H1 (cell line): ENCODE data around the gene KRTAP19-2. TPM values are rescaled to one million over a fixed set of nuclear protein-coding genes. Genes with fewer than 3 reads are reported as not detected.

ENCODE experiments used
- CTCF ChIA-PET: fragments of 300-600 bp; sonication (Branson Sonifier 250); formaldehyde crosslinking; loops from one replicate; lab custom pipeline; 2021; ENCODE audit not compliant: partially characterized antibody; lab: Charles Lee
- POLR2A ChIA-PET: fragments of 300-600 bp; sonication (Branson Sonifier 250); formaldehyde crosslinking; loops from one replicate; lab custom pipeline; 2021; ENCODE audit warnings: inconsistent platforms; ENCODE audit not compliant: partially characterized antibody; lab: Charles Lee
- DNase-seq, 2 experiments: peaks; one replicate each; pipeline versions ENCODE4 v3.0.0 to v3.0.0-alpha.2; 2010 to 2022; ENCODE audit warnings: low spot score in 2 of 2, low read depth in 1 of 2, mixed read lengths in 1 of 2
- FAIRE-seq: peaks from 2 replicates; lab custom pipeline; 2011; peaks lifted over from hg19 to GRCh38; lab: Jason Lieb, UNC
- H2AFZ ChIP-seq: 2 replicates; pipeline ENCODE4 v1.8.1; 2012; ENCODE audit warnings: low read length, inconsistent platforms
- H2AK5ac ChIP-seq: 2 replicates; pipeline ENCODE4 v1.6.1; 2013; ENCODE audit warnings: low read depth, low read length
- H2BK120ac ChIP-seq: replicated peaks from 2 replicates; pipeline ENCODE3; 2013; ENCODE audit warnings: low read depth, low read length, inconsistent platforms
- H2BK12ac ChIP-seq: 2 replicates; pipeline ENCODE4 v1.6.1; 2013; ENCODE audit warnings: low read depth, low read length
- H2BK15ac ChIP-seq: 2 replicates; pipeline ENCODE4 v1.6.1; 2013; ENCODE audit warnings: low read length
- H2BK20ac ChIP-seq: 2 replicates; pipeline ENCODE4 v1.6.1; 2013; ENCODE audit warnings: low read length
- H2BK5ac ChIP-seq: 2 replicates; pipeline ENCODE4 v1.6.1; 2013; ENCODE audit warnings: low read depth, low read length
- H3K14ac ChIP-seq: 2 replicates; pipeline ENCODE4 v1.6.1; 2013; ENCODE audit warnings: inconsistent platforms; ENCODE audit not compliant: insufficient read length
- H3K18ac ChIP-seq: 2 replicates; pipeline ENCODE4 v1.6.1; 2013; ENCODE audit warnings: low read length; ENCODE audit errors: extremely low read depth
- H3K23ac ChIP-seq: 2 replicates; pipeline ENCODE4 v1.6.1; 2013; ENCODE audit warnings: inconsistent platforms; ENCODE audit not compliant: insufficient read length
- H3K23me2 ChIP-seq: 2 replicates; pipeline ENCODE4 v1.6.1; 2013; ENCODE audit warnings: low read depth, low read length
- H3K27ac ChIP-seq: 2 replicates; pipeline ENCODE4 v1.6.1; 2011; ENCODE audit warnings: low read depth, low read length, inconsistent platforms
- H3K27me3 ChIP-seq, 4 experiments: replicated peaks in 1 of 4; 1 replicate in 1 of 4; 2 replicates in 3 of 4; pipeline versions ENCODE4 v1.6.1 to v1.8.1; 2011 to 2013; ENCODE audit warnings: low read length in 3 of 4, mild to moderate bottlenecking in 3 of 4, inconsistent platforms in 2 of 4, mixed read lengths in 2 of 4, moderate library complexity in 1 of 4; ENCODE audit not compliant: control insufficient read depth in 3 of 4, insufficient read depth in 3 of 4; ENCODE audit errors: extremely low read depth in 1 of 4
- H3K36me3 ChIP-seq, 4 experiments: 2 replicates each; pipeline versions ENCODE4 v1.6.1 to v1.8.1; 2011 to 2013; ENCODE audit warnings: mild to moderate bottlenecking in 4 of 4, low read length in 3 of 4, moderate library complexity in 2 of 4, control low read depth in 1 of 4, inconsistent platforms in 1 of 4; ENCODE audit not compliant: insufficient read depth in 4 of 4, control insufficient read depth in 2 of 4
- H3K4ac ChIP-seq: replicated peaks from 2 replicates; pipeline ENCODE3; 2013; ENCODE audit warnings: low read length, low read depth, mixed read lengths, inconsistent platforms; ENCODE audit not compliant: insufficient read length
- H3K4me1 ChIP-seq, 4 experiments: replicated peaks in 1 of 4; 1 replicate in 1 of 4; 2 replicates in 3 of 4; pipeline versions ENCODE4 v1.6.1 to v1.8.1; 2011 to 2013; ENCODE audit warnings: low read length in 3 of 4, inconsistent platforms in 2 of 4, mixed read lengths in 1 of 4; ENCODE audit not compliant: insufficient read depth in 4 of 4, control insufficient read depth in 3 of 4
- H3K4me2 ChIP-seq, 2 experiments: 2 replicates each; pipeline versions ENCODE4 v1.6.1 to v1.8.1; 2011 to 2013; ENCODE audit warnings: low read depth in 2 of 2, low read length in 2 of 2, control low read depth in 1 of 2, inconsistent platforms in 1 of 2, mild to moderate bottlenecking in 1 of 2; ENCODE audit not compliant: insufficient read depth in 1 of 2
- H3K4me3 ChIP-seq, 4 experiments: fragments of 200-600, 300-600 bp in 1 of 4; sonication (generic), shearing (Covaris generic), sonication (Bioruptor Twin) in 1 of 4; 2 replicates each; pipeline versions ENCODE4 v1.5.1 to v1.8.1; 2011 to 2016; ENCODE audit warnings: low read length in 4 of 4, low read depth in 3 of 4, control low read depth in 2 of 4, inconsistent platforms in 2 of 4, mild to moderate bottlenecking in 2 of 4, mixed read lengths in 1 of 4, moderate library complexity in 1 of 4; ENCODE audit not compliant: insufficient read depth in 2 of 4; ENCODE audit errors: extremely low read depth in 1 of 4
- H3K56ac ChIP-seq: replicated peaks from 2 replicates; pipeline ENCODE3; 2013; ENCODE audit warnings: low read depth, mild to moderate bottlenecking, mixed read lengths, low read length, inconsistent platforms; ENCODE audit not compliant: insufficient read length
- H3K79me1 ChIP-seq: 2 replicates; pipeline ENCODE4 v1.6.1; 2013; ENCODE audit warnings: low read depth, low read length, control low read depth
- H3K79me2 ChIP-seq, 2 experiments: 2 replicates each; pipeline versions ENCODE4 v1.6.1 to v1.8.1; 2012 to 2013; ENCODE audit warnings: low read length in 2 of 2, mild to moderate bottlenecking in 2 of 2, inconsistent platforms in 1 of 2; ENCODE audit not compliant: insufficient read depth in 2 of 2, control insufficient read depth in 1 of 2
- H3K9ac ChIP-seq, 4 experiments: replicated peaks in 1 of 4; 1 replicate in 1 of 4; 2 replicates in 3 of 4; pipeline versions ENCODE4 v1.6.1 to v1.8.1; 2011 to 2013; ENCODE audit warnings: low read depth in 3 of 4, low read length in 3 of 4, control low read depth in 2 of 4, mild to moderate bottlenecking in 2 of 4, moderate library complexity in 2 of 4, inconsistent platforms in 1 of 4; ENCODE audit errors: extremely low read depth in 1 of 4
- H3K9me3 ChIP-seq, 2 experiments: 2 replicates each; pipeline versions ENCODE4 v1.6.1 to v1.8.1; 2012 to 2013; ENCODE audit warnings: mild to moderate bottlenecking in 2 of 2, moderate library complexity in 2 of 2, control low read depth in 1 of 2, inconsistent platforms in 1 of 2, low read depth in 1 of 2, low read length in 1 of 2, mixed read lengths in 1 of 2; ENCODE audit not compliant: insufficient read depth in 2 of 2
- H4K20me1 ChIP-seq, 2 experiments: replicated peaks in 1 of 2; 2 replicates each; pipeline versions ENCODE3 to v1.8.1; 2011 to 2013; ENCODE audit warnings: inconsistent platforms in 2 of 2, low read length in 2 of 2, mild to moderate bottlenecking in 1 of 2; ENCODE audit not compliant: insufficient read depth in 2 of 2, control insufficient read depth in 1 of 2
- H4K5ac ChIP-seq: 2 replicates; pipeline ENCODE4 v1.6.1; 2013; ENCODE audit warnings: low read length, low read depth, mixed read lengths, inconsistent platforms; ENCODE audit not compliant: insufficient read length
- H4K8ac ChIP-seq: 2 replicates; pipeline ENCODE4 v1.8.0; 2013; ENCODE audit warnings: mild to moderate bottlenecking, moderate library complexity, low read length, inconsistent platforms; ENCODE audit not compliant: insufficient read depth; ENCODE audit errors: extremely low read depth
- H4K91ac ChIP-seq: replicated peaks from 2 replicates; pipeline ENCODE3; 2013; ENCODE audit warnings: low read length, mixed read lengths, inconsistent platforms; ENCODE audit not compliant: insufficient read length
- ASH2L ChIP-seq: fragments of 200-600, 300-600 bp; sonication (generic); IDR thresholded peaks from one replicate; pipeline ENCODE4 v1.7.1; 2017; ENCODE audit warnings: low read length
- EGR1 ChIP-seq: IDR thresholded peaks from 2 replicates; pipeline ENCODE4 v1.6.1; 2011; ENCODE audit warnings: low read depth, low read length, borderline replicate concordance
- HDAC2 ChIP-seq, 2 experiments: fragments of 300-600 bp in 1 of 2; sonication (generic) in 1 of 2; IDR thresholded peaks; 2 replicates each; pipeline ENCODE4 v1.6.1; 2011 to 2012; ENCODE audit warnings: low read depth in 2 of 2, low read length in 2 of 2, mild to moderate bottlenecking in 2 of 2, moderate library complexity in 2 of 2, borderline replicate concordance in 1 of 2, inconsistent platforms in 1 of 2
- HDAC6 ChIP-seq: IDR thresholded peaks from one replicate; pipeline ENCODE4 v1.7.1; 2012; ENCODE audit warnings: low read depth, mild to moderate bottlenecking, inconsistent platforms, low read length, moderate library complexity
- KDM5A ChIP-seq: fragments of 200-600 bp; IDR thresholded peaks from 2 replicates; pipeline ENCODE4 v1.7.1; 2012; ENCODE audit warnings: mild to moderate bottlenecking, low read length, inconsistent platforms, mixed read lengths
- POLR2A ChIP-seq, 2 experiments: IDR thresholded peaks; 1 replicate in 1 of 2; 2 replicates in 1 of 2; pipeline ENCODE4 v1.6.1; 2011; ENCODE audit warnings: low read depth in 2 of 2, low read length in 2 of 2, mild to moderate bottlenecking in 2 of 2; ENCODE audit errors: control extremely low read depth in 1 of 2
- RAD21 ChIP-seq, 2 experiments: IDR thresholded peaks in 1 of 2; conservative IDR thresholded peaks in 1 of 2; 2 replicates each; pipeline ENCODE4 v1.6.1; 2011; ENCODE audit warnings: low read depth in 2 of 2, low read length in 2 of 2, improper control_type of control experiment in 1 of 2, inconsistent platforms in 1 of 2, mild to moderate bottlenecking in 1 of 2, moderate library complexity in 1 of 2
- RBBP5 ChIP-seq: IDR thresholded peaks from 2 replicates; pipeline ENCODE4 v1.7.1; 2012; ENCODE audit warnings: low read depth, mild to moderate bottlenecking, inconsistent platforms, low read length, moderate library complexity, borderline replicate concordance
- SIN3A ChIP-seq, 2 experiments: IDR thresholded peaks in 1 of 2; conservative IDR thresholded peaks in 1 of 2; 2 replicates each; pipeline ENCODE4 v1.6.1; 2011 to 2012; ENCODE audit warnings: low read length in 2 of 2, improper control_type of control experiment in 1 of 2, low read depth in 1 of 2, mild to moderate bottlenecking in 1 of 2
- SP1 ChIP-seq: IDR thresholded peaks from 2 replicates; pipeline ENCODE4 v1.6.1; 2011; ENCODE audit warnings: low read depth, low read length
- USF2 ChIP-seq: IDR thresholded peaks from 2 replicates; pipeline ENCODE4 v1.6.1; 2011; ENCODE audit warnings: low read length, improper control_type of control experiment
- WGBS, 2 experiments: shearing (Covaris generic) in 1 of 2; methylation state at CpG; one replicate each; pipeline versions ENCODE4 v1.1.6 to v1.1.7; 2013 to 2015; ENCODE audit warnings: low lambda C conversion rate in 2 of 2, mixed read lengths in 2 of 2, inconsistent platforms in 1 of 2, low coverage in 1 of 2, missing lambda C conversion rate in 1 of 2; ENCODE audit not compliant: insufficient replicate concordance in 2 of 2, insufficient coverage in 1 of 2, insufficient read length in 1 of 2; ENCODE audit errors: extremely low coverage in 1 of 2, missing lambda C conversion rate in 1 of 2; 5-methylcytosine and 5-hydroxymethylcytosine counted together
- polyA plus RNA-seq, 7 experiments: library from polyadenylated mRNA; depleted of rRNA in 3 of 7; stranded (reverse) in 5 of 7; unstranded in 2 of 7; fragments of >200 nt in 5 of 7; fragments of 200-250 nt in 2 of 7; gene quantifications; 1 replicate in 5 of 7; 2 replicates in 1 of 7; 4 replicates in 1 of 7; pipeline versions ENCODE4 v1.2.1 to v1.2.3, GENCODE V29; 2011 to 2013; ENCODE audit warnings: missing spikeins in 2 of 7, mixed read lengths in 2 of 7
- total RNA-seq: library from RNA; stranded (reverse); fragmentation: NEBNext Ultra II Directional; extraction: Animal tissue kit (Norgen Biotek cat#: 25700); gene quantifications from 2 replicates; pipeline ENCODE4 v1.2.1, GENCODE V29; 2021

KRTAP19-2 gene
- total and polyA plus RNA-seq, 2 of the 8 experiments (the other 6 are each of a cell fraction or from before 2014, with no cell fraction given): not detected

- TF ChIP-seq ASH2L (no peak), RBBP5 (no peak), EGR1 (no peak), SP1 (no peak), HDAC2 (IDR thresholded peaks at IDR 0.05; ENCODE audit: borderline replicate concordance in 1 of 2, low read depth in 2 of 2, low read length in 2 of 2) (no peak), KDM5A (no peak), SIN3A (conservative IDR thresholded peaks at IDR 0.05 in 1 of 2, IDR thresholded peaks at IDR 0.05 in 1 of 2; ENCODE audit: low read depth in 1 of 2, low read length in 2 of 2) (no peak), RAD21 (IDR thresholded peaks at IDR 0.05 in 1 of 2, conservative IDR thresholded peaks at IDR 0.05 in 1 of 2; ENCODE audit: low read depth in 2 of 2, low read length in 2 of 2) (no peak), USF2 (no peak), POLR2A (IDR thresholded peaks at IDR 0.05; ENCODE audit: control extremely low read depth in 1 of 2, low read depth in 2 of 2, low read length in 2 of 2) (no peak), HDAC6 (no peak)
- TF ChIP-seq, all 59 proteins: peak for 0
- FAIRE-seq: no peak
Observed at GRCh38 chr21:30478004-30478403, 9.2 kb downstream of the KRTAP19-2 start.

More at GRCh38 chr21:30478004-30478403, 9.2 kb downstream of the KRTAP19-2 start:
- Histone ChIP-seq H3K9ac (no peak overlapping the region), H2BK20ac (no peak overlapping the region), H3K56ac (no peak overlapping the region), H3K23me2 (no peaks in the 10 kb centered on the region), H4K8ac (no peak overlapping the region), H3K4me3 (no peak overlapping the region), H3K27ac (no peak overlapping the region), H2BK120ac (peak overlapping the region; percentile 72), H2BK12ac (no peak overlapping the region), H3K4ac (no peak overlapping the region), H3K23ac (no peak overlapping the region), H3K79me1 (no peaks in the 10 kb centered on the region), H3K14ac (no peak overlapping the region), H2AFZ (0 out of 2 replicates have a peak overlapping the region, but pooled peaks have one; percentile 72), H3K79me2 (no peaks in the 10 kb centered on the region), H3K9me3 (no peaks in the 10 kb centered on the region), H4K91ac (no peak overlapping the region), H4K20me1 (no peaks in the 10 kb centered on the region), H4K5ac (no peak overlapping the region), H3K36me3 (no peaks in the 10 kb centered on the region), H2BK15ac (no peak overlapping the region), H3K18ac (no peak overlapping the region), H2AK5ac (no peak overlapping the region), H3K4me2 (no peak overlapping the region), H2BK5ac (no peak overlapping the region), H3K4me1 (no peaks in the 10 kb centered on the region), H3K27me3 (no peaks in the 10 kb centered on the region)
- WGBS, 2 experiments: 65% methylated on average over 3 of the region's 3 CpGs; no CpG with 5 or more reads in 1 of the 2 experiments
- ChIA-PET CTCF (no interaction called here), POLR2A (no interaction called here)
- DNase-seq: no peak
